NCI-H1436 (cell line): Measurements from ENCODE around the gene C5.

Source experiments
- DNase-seq: peaks from one replicate; lab custom pipeline; 2025; lab: John Stamatoyannopoulos, UW

C5 gene

GRCh38 chr9:120941046-120941770, 108.9 kb downstream of the C5 start:
- DNase-seq, result no peak

GRCh38 chr9:120940573-120940972, 109.5 kb downstream of the C5 start:
- no peak for DNase-seq

GRCh38 chr9:120938851-120939250, 111.2 kb downstream of the C5 start:
- DNase-seq, result no peak

GRCh38 chr9:120937596-120937995, 112.5 kb downstream of the C5 start:
- DNase-seq, result no peak

- no peak for DNase-seq
These were observed 112.9 kb downstream of the C5 start for GRCh38 chr9:120937127-120937526.

- DNase-seq, result no peak
These were observed 113.3 kb downstream of the C5 start for GRCh38 chr9:120936764-120937122.

GRCh38 chr9:120936011-120936763, 113.9 kb downstream of the C5 start:
- DNase-seq, result peak; percentile 84

GRCh38 chr9:120935383-120935857, 114.7 kb downstream of the C5 start:
- DNase-seq, result peak; percentile 80

GRCh38 chr9:120934281-120934680, 115.8 kb downstream of the C5 start:
- DNase-seq, result no peak

- no peak for DNase-seq
These were observed 116.6 kb downstream of the C5 start for GRCh38 chr9:120933310-120934055.

- no peak for DNase-seq
These were observed 117.8 kb downstream of the C5 start for GRCh38 chr9:120932086-120932823.

- no peak for DNase-seq
These were observed 118.6 kb downstream of the C5 start for GRCh38 chr9:120931231-120932085.

- DNase-seq, result no peak
These were observed 120.8 kb downstream of the C5 start for GRCh38 chr9:120929229-120929791.

GRCh38 chr9:120928483-120929228, 121.4 kb downstream of the C5 start:
- peak; percentile 44 for DNase-seq

- no peak for DNase-seq
These were observed 122.0 kb downstream of the C5 start for GRCh38 chr9:120928015-120928482.

- DNase-seq, result no peak
These were observed 122.6 kb downstream of the C5 start for GRCh38 chr9:120927269-120928014.

- DNase-seq, result no peak
These were observed 123.6 kb downstream of the C5 start, which contains the start of gene TRAF1 for GRCh38 chr9:120926397-120926928. Gene TRAF1 (minus strand): TSS chr9:120926796. CDS start chr9:120926075, 721 bp downstream.

GRCh38 chr9:120925535-120926396, 124.3 kb downstream of the C5 start:
- DNase-seq, result no peak
